ENCODE measurements around the gene ASCL5.

ASCL5 gene

DNA sequence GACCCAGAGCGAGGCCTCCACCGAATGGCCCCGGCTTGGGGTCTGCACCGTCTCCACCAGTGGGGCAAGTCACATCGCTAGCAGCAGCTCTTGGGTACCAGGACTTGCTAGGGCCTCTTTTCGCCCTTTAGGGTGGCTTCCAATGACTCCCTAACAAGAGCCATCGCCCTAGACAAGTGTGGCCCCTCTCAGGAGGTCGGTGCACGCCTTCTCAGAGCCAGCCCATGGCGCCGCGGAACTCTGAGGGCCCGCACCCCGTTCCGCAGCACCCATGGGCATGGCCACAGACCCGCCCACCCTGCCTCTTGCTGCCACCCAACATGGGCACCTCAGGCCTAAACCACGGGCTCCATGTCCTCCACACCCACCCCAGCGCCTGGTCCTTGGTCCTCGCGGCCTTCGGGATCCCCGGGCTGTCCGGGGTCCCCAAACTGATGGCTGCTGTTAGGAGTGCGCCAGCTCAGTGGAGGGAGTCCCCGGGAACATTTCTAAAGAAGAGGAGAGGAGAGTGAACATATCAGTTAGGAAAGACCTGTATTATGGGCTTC is 11.5 kb downstream of the ASCL5 start:
- Histone ChIP-seq H3K36me3 (ENCODE audit: insufficient read depth, low read length) (no peaks in the 10 kb centered on the region), H3K27me3 (ENCODE audit: insufficient read depth, low read length, poor library complexity, severe bottlenecking) (no peaks in the 10 kb centered on the region), H3K9ac (ENCODE audit: low read depth, low read length, poor library complexity, severe bottlenecking) (no peak overlapping the region), H3K4me3 (ENCODE audit: low read length, poor library complexity, severe bottlenecking) (no peak overlapping the region), H3F3A (ENCODE audit: low read depth) (no peaks in the 10 kb centered on the region), H3K9me3 (ENCODE audit: insufficient read depth, low read depth, low read length) (no peaks in the 10 kb centered on the region), H3K9me2 (replicated peaks; ENCODE audit: low read depth, low read length) (no peaks in the 10 kb centered on the region), H4K20me1 (ENCODE audit: insufficient read depth, low read length, poor library complexity, severe bottlenecking) (no peaks in the 10 kb centered on the region), H3K4me2 (ENCODE audit: low read depth, low read length, poor library complexity, severe bottlenecking) (no peak overlapping the region), H3K79me2 (ENCODE audit: insufficient read depth, low read length) (no peaks in the 10 kb centered on the region), H3K4me1 (ENCODE audit: insufficient read depth, low read length, poor library complexity, severe bottlenecking) (peaks cover 16% of the 10 kb centered on the region), H2AFZ (ENCODE audit: low read length) (no peak overlapping the region)
- TF ChIP-seq, protein P1, sequence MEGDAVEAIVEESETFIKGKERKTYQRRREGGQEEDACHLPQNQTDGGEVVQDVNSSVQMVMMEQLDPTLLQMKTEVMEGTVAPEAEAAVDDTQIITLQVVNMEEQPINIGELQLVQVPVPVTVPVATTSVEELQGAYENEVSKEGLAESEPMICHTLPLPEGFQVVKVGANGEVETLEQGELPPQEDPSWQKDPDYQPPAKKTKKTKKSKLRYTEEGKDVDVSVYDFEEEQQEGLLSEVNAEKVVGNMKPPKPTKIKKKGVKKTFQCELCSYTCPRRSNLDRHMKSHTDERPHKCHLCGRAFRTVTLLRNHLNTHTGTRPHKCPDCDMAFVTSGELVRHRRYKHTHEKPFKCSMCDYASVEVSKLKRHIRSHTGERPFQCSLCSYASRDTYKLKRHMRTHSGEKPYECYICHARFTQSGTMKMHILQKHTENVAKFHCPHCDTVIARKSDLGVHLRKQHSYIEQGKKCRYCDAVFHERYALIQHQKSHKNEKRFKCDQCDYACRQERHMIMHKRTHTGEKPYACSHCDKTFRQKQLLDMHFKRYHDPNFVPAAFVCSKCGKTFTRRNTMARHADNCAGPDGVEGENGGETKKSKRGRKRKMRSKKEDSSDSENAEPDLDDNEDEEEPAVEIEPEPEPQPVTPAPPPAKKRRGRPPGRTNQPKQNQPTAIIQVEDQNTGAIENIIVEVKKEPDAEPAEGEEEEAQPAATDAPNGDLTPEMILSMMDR (conservative IDR thresholded peaks at IDR 0.05; ENCODE audit: low read length), result no peak
- TF ChIP-seq EZH2phosphoT487 (IDR thresholded peaks at IDR 0.05; ENCODE audit: borderline replicate concordance), result no peak

DNA sequence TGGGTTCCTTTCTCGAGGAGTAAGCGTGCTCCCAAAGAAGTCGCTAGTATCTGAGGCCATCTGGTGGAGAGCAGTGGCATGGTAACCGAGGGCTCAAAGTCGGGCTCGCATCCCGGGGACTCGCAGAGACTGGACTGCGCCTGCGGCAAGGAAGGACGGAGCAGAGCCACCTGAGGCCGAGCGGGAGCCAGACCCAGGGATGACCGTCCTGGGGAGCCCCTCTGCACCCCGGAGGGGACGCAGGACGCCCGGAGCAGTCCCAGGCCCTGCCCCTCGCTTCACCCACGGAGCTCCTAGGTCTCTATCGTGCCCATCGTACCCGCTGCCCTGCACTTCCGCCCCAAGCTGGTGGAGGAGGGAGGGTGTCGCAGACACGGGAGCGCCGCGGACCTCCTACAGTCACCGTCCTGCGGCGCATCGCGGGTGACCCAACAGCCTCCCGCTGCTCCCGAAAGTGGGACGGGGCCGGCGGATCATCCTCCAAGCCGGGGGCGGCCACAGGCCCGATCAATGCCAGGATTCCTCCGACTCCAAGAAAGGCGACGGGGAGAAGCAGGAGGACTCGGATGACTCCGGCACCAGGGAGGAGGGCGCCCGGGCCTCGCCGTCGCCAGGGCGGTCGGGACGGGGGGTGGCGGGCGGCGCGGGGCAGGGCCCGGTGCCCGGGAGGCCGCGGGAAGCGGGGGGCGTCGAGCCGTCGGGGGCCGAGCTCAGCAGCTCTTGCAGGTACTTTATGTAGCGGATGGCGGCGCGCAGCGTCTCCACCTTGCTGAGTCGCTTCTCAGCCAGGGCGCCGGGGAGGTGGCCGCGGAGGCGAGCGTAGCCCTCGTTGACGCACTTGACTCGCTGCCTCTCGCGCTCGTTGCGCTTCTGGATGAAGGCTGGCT is 12.5 kb downstream of the ASCL5 start:
- H3K27me3 ChIP-seq (ENCODE audit: insufficient read depth, low read length, poor library complexity, severe bottlenecking), result no peaks in the 10 kb centered on the region
- no peaks in the 10 kb centered on the region for H4K20me1 ChIP-seq (ENCODE audit: insufficient read depth, low read length, poor library complexity, severe bottlenecking)
- peak overlapping the region; percentile 49 for H3K4me2 ChIP-seq (ENCODE audit: low read depth, low read length, poor library complexity, severe bottlenecking)
- H3K36me3 ChIP-seq (ENCODE audit: insufficient read depth, low read length), result no peaks in the 10 kb centered on the region
- no peaks in the 10 kb centered on the region for H3K79me2 ChIP-seq (ENCODE audit: insufficient read depth, low read length)
- peak overlapping the region; percentile 69 for H3K4me3 ChIP-seq (ENCODE audit: low read length, poor library complexity, severe bottlenecking)
- no peak for TF ChIP-seq EZH2phosphoT487 (IDR thresholded peaks at IDR 0.05; ENCODE audit: borderline replicate concordance)
- TF ChIP-seq, protein P1 (conservative IDR thresholded peaks at IDR 0.05; ENCODE audit: low read length), result peak; percentile 85
- H3F3A ChIP-seq (ENCODE audit: low read depth), result no peaks in the 10 kb centered on the region
- H3K4me1 ChIP-seq (ENCODE audit: insufficient read depth, low read length, poor library complexity, severe bottlenecking), result peaks cover 7% of the 10 kb centered on the region
- no peaks in the 10 kb centered on the region for H3K9me3 ChIP-seq (ENCODE audit: insufficient read depth, low read depth, low read length)
- H2AFZ ChIP-seq (ENCODE audit: low read length), result peak overlapping the region; percentile 88
- no peaks in the 10 kb centered on the region for H3K9me2 ChIP-seq (replicated peaks; ENCODE audit: low read depth, low read length)
- H3K9ac ChIP-seq (ENCODE audit: low read depth, low read length, poor library complexity, severe bottlenecking), result peak overlapping the region; percentile 38

DNA sequence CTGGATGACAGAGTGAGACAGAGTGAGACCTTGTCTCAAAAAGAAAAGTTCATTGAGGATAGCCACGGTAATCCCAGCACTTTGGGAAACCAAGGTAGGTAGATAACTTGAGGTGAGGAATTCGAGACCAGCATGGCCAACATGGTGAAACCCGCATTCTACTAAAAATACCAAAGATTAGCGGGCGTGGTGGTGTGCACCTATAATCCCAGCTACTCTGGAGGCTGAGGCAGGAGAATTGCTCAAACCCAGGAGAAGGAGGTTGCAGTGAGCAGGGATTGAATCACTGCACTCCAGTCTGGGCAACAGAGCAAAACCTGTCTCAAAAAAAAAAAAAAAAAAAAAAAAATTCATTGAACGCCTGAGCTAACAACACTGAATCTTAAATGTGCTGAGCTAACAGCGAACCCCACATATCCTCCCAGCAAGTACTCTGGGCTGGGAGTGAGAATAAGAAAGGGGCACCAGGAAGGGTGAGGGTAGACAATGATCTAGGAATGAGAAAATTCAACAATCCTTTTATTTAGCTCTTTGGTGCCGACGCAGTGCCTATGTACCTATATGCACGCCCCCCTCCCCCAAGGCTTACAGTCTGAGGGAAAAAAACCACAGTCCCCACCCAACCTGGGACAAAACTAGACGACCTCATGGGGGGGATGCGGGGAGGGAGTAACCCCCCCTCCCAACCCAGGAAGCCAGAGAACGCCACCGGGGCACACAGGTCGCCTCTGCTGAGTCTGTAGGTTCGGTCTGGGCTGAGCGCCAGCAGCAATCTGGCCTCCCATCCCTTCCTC is 13.3 kb downstream of the ASCL5 start:
- H3K4me2 ChIP-seq (ENCODE audit: low read depth, low read length, poor library complexity, severe bottlenecking), result peak overlapping the region; percentile 49
- H2AFZ ChIP-seq (ENCODE audit: low read length), result peak overlapping the region; percentile 88

More for the DNA sequence above, 13.3 kb downstream of the ASCL5 start:
- Histone ChIP-seq H3K27me3 (ENCODE audit: insufficient read depth, low read length, poor library complexity, severe bottlenecking) (no peaks in the 10 kb centered on the region), H3K9me3 (ENCODE audit: insufficient read depth, low read depth, low read length) (no peaks in the 10 kb centered on the region), H3K36me3 (ENCODE audit: insufficient read depth, low read length) (no peaks in the 10 kb centered on the region), H4K20me1 (ENCODE audit: insufficient read depth, low read length, poor library complexity, severe bottlenecking) (no peaks in the 10 kb centered on the region), H3K4me3 (ENCODE audit: low read length, poor library complexity, severe bottlenecking) (peak overlapping the region; percentile 69), H3F3A (ENCODE audit: low read depth) (no peaks in the 10 kb centered on the region), H3K9ac (ENCODE audit: low read depth, low read length, poor library complexity, severe bottlenecking) (peak overlapping the region; percentile 38), H3K79me2 (ENCODE audit: insufficient read depth, low read length) (no peaks in the 10 kb centered on the region), H3K4me1 (ENCODE audit: insufficient read depth, low read length, poor library complexity, severe bottlenecking) (peaks cover 5% of the 10 kb centered on the region), H3K9me2 (replicated peaks; ENCODE audit: low read depth, low read length) (no peaks in the 10 kb centered on the region)
- no peak for TF ChIP-seq EZH2phosphoT487 (IDR thresholded peaks at IDR 0.05; ENCODE audit: borderline replicate concordance)
- TF ChIP-seq, protein P1 (conservative IDR thresholded peaks at IDR 0.05; ENCODE audit: low read length), result no peak

Data from Loucy (cell line).